Measurements from ENCODE around the gene GLG1.
"Not testable (repeated sequence)": the region's sequence is repeated elsewhere in the genome, so short reads cannot be mapped to it uniquely, and the experiment has no call there.

DNA sequence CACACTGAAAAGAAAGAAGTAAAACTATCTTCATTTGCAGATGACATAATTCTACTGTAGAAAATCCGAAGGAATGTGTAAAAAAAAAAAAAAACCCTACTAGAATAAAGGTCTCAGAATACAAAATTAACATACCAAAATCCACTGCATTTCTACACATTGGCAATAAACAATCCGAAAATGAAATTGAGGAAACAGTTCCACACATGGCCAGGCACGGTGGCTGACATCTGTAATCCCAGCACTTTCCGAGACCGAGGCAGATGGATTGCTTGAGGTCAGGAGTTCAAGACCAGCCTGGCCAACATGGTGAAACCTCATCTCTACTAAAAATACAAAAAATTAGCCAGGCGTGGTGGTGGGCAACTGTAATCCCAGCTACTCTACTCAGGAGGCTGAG, 181.2 kb downstream of the GLG1 start:
- TF ChIP-seq, protein P1, sequence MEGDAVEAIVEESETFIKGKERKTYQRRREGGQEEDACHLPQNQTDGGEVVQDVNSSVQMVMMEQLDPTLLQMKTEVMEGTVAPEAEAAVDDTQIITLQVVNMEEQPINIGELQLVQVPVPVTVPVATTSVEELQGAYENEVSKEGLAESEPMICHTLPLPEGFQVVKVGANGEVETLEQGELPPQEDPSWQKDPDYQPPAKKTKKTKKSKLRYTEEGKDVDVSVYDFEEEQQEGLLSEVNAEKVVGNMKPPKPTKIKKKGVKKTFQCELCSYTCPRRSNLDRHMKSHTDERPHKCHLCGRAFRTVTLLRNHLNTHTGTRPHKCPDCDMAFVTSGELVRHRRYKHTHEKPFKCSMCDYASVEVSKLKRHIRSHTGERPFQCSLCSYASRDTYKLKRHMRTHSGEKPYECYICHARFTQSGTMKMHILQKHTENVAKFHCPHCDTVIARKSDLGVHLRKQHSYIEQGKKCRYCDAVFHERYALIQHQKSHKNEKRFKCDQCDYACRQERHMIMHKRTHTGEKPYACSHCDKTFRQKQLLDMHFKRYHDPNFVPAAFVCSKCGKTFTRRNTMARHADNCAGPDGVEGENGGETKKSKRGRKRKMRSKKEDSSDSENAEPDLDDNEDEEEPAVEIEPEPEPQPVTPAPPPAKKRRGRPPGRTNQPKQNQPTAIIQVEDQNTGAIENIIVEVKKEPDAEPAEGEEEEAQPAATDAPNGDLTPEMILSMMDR (IDR thresholded peaks at IDR 0.05; ENCODE audit: low read depth, low read length, poor library complexity, severe bottlenecking) = not testable (repeated sequence)
- not testable (repeated sequence) for TF ChIP-seq EZH2phosphoT487 (IDR thresholded peaks at IDR 0.05; ENCODE audit: borderline replicate concordance, low read length)

Data from DOHH2 (cell line).